H1 (cell line): ENCODE measurements around the gene BBS9.

ENCODE experiments used
- ATF3 ChIP-seq: IDR thresholded peaks from 2 replicates; pipeline ENCODE4 v1.6.1; 2011; ENCODE audit warnings: low read depth, mild to moderate bottlenecking, low read length; ENCODE audit not compliant: insufficient read depth
- CHD1 ChIP-seq: IDR thresholded peaks from 2 replicates; pipeline ENCODE4 v1.6.1; 2012; ENCODE audit warnings: low read depth, low read length, improper control_type of control experiment
- EZH2 ChIP-seq: fragments of 200-600 bp; sonication (generic); IDR thresholded peaks from 2 replicates; pipeline ENCODE4 v1.7.1; 2012; ENCODE audit warnings: low read depth, mild to moderate bottlenecking, moderate library complexity, low read length, inconsistent platforms; ENCODE audit not compliant: severe bottlenecking
- GABPA ChIP-seq: IDR thresholded peaks from 2 replicates; pipeline ENCODE4 v1.6.1; 2011; ENCODE audit warnings: mild to moderate bottlenecking, low read length, moderate library complexity, borderline replicate concordance; ENCODE audit not compliant: insufficient read depth
- POLR2AphosphoS5 ChIP-seq: IDR thresholded peaks from 2 replicates; pipeline ENCODE4 v1.6.1; 2011; ENCODE audit warnings: low read depth, low read length
- RAD21 ChIP-seq, 2 experiments: IDR thresholded peaks in 1 of 2; conservative IDR thresholded peaks in 1 of 2; 2 replicates each; pipeline ENCODE4 v1.6.1; 2011; ENCODE audit warnings: low read depth in 2 of 2, low read length in 2 of 2, improper control_type of control experiment in 1 of 2, inconsistent platforms in 1 of 2, mild to moderate bottlenecking in 1 of 2, moderate library complexity in 1 of 2
- USF2 ChIP-seq: IDR thresholded peaks from 2 replicates; pipeline ENCODE4 v1.6.1; 2011; ENCODE audit warnings: low read length, improper control_type of control experiment
- ZNF274 ChIP-seq: IDR thresholded peaks from 2 replicates; pipeline ENCODE4 v1.7.0; 2012; ENCODE audit warnings: low read length, borderline replicate concordance; ENCODE audit errors: extremely low read depth

GRCh38 chr7:33300742-33301141 lies 171.4 kb downstream of the BBS9 start:
- TF ChIP-seq USF2: no peak
- no peak for TF ChIP-seq RAD21 (IDR thresholded peaks at IDR 0.05 in 1 of 2, conservative IDR thresholded peaks at IDR 0.05 in 1 of 2; ENCODE audit: low read depth in 2 of 2, low read length in 2 of 2)
- no peak for TF ChIP-seq EZH2
- no peak for TF ChIP-seq ZNF274
- no peak for TF ChIP-seq CHD1
- TF ChIP-seq GABPA: no peak
- TF ChIP-seq ATF3: no peak
- TF ChIP-seq POLR2AphosphoS5: no peak
